ENCODE data around the gene NSMF. TPM values are rescaled to one million over a fixed set of nuclear protein-coding genes. Genes with fewer than 3 reads are reported as not detected.

Gene NSMF
- total and polyA plus RNA-seq, 2 of the 4 experiments (the other 2 are of a cell fraction): 7.7 to 40.9 TPM

DNA sequence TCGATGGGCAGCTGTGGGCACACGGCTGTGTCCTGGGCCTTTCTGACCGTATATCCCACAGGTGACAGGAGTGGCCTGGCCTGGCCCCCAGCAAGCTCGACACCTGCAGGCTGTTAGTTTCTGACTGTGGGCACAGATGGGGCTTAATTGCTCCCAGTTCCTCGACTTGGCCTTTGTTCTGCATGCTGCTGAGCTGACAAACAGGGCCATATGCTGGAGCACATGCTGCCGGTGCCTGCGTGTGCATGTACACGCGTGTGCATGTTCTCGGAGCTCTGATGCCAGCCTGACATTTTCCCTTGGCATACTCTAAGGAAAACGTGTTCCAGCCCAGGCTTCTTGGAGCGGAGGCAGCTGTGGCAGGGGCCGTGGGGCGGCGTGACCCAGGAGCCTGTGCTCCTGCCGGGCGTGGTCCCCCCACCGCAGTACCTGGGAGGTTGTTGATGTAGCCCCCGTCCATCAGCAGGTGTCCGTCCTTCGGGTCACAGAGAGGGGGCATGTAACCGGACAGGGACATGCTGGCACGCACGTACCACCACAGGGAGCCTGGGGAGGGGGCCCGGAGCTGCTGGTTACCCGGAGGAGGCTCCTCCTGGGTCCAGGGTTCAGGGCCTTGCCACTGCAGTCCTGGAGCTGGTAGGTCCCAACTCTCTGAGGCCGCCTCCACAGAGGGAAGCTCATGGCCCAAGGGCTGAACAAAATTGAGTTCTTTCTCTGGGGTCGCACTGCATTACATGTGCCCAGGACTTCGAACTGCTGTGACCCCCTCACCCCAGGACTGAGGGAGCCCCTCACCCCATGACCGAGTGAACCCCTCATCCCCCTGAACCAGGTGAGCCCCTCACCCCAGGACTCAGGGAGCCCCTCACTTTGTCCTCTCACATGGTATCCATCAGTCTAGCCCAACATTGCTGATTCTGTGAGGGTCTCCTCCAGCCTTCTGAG, 4.1 kb upstream of the NSMF start:
- no peak overlapping the region for H4K91ac ChIP-seq (ENCODE audit: insufficient read depth, low read depth, low read length)
- peaks cover 0 to 5% of the 10 kb centered on the region in 2 experiments; a peak in 2 of 4 replicates for H3K79me1 ChIP-seq (ENCODE audit: low read depth in 1 of 2, low read length in 2 of 2)
- H2AK5ac ChIP-seq (ENCODE audit: low read depth, low read length): no peak overlapping the region
- H3K4ac ChIP-seq (ENCODE audit: low read depth, low read length): no peak overlapping the region
- no peaks in the 10 kb centered on the region for H3K9me1 ChIP-seq (ENCODE audit: insufficient read depth, low read length)
- TF ChIP-seq BHLHE40 (IDR thresholded peaks at IDR 0.05; ENCODE audit: low read depth, low read length) (no peak), MAFK (IDR thresholded peaks at IDR 0.05; ENCODE audit: low read depth, low read length) (no peak), MXI1 (IDR thresholded peaks at IDR 0.05; ENCODE audit: borderline replicate concordance, low read depth, low read length) (no peak), RCOR1 (IDR thresholded peaks at IDR 0.05; ENCODE audit: insufficient replicate concordance, low read length) (no peak), RFX5 (IDR thresholded peaks at IDR 0.05; ENCODE audit: low read depth, low read length) (no peak), POLR2A (IDR thresholded peaks at IDR 0.05; ENCODE audit: low read depth, low read length) (no peak), FOS (IDR thresholded peaks at IDR 0.05; ENCODE audit: low read depth, low read length) (no peak), RAD21 (IDR thresholded peaks at IDR 0.05; ENCODE audit: low read length) (no peak)
- TF ChIP-seq, protein P1, sequence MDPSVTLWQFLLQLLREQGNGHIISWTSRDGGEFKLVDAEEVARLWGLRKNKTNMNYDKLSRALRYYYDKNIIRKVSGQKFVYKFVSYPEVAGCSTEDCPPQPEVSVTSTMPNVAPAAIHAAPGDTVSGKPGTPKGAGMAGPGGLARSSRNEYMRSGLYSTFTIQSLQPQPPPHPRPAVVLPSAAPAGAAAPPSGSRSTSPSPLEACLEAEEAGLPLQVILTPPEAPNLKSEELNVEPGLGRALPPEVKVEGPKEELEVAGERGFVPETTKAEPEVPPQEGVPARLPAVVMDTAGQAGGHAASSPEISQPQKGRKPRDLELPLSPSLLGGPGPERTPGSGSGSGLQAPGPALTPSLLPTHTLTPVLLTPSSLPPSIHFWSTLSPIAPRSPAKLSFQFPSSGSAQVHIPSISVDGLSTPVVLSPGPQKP (IDR thresholded peaks at IDR 0.05; ENCODE audit: borderline replicate concordance, low read depth, low read length): no peak
- TF ChIP-seq, protein P2, sequence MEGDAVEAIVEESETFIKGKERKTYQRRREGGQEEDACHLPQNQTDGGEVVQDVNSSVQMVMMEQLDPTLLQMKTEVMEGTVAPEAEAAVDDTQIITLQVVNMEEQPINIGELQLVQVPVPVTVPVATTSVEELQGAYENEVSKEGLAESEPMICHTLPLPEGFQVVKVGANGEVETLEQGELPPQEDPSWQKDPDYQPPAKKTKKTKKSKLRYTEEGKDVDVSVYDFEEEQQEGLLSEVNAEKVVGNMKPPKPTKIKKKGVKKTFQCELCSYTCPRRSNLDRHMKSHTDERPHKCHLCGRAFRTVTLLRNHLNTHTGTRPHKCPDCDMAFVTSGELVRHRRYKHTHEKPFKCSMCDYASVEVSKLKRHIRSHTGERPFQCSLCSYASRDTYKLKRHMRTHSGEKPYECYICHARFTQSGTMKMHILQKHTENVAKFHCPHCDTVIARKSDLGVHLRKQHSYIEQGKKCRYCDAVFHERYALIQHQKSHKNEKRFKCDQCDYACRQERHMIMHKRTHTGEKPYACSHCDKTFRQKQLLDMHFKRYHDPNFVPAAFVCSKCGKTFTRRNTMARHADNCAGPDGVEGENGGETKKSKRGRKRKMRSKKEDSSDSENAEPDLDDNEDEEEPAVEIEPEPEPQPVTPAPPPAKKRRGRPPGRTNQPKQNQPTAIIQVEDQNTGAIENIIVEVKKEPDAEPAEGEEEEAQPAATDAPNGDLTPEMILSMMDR (conservative IDR thresholded peaks at IDR 0.05; ENCODE audit: low read depth, low read length): no peak
- no peak overlapping the region for H3K23ac ChIP-seq (ENCODE audit: low read depth, low read length)
- no peak overlapping the region for H2BK5ac ChIP-seq (ENCODE audit: low read depth, low read length, poor library complexity, severe bottlenecking)
- no TSS peak for BruUV-seq (replicated peaks)
- H2BK15ac ChIP-seq (ENCODE audit: low read depth, low read length): no peak overlapping the region
- no peak overlapping the region for H2BK20ac ChIP-seq (ENCODE audit: low read depth, low read length)
- no peak overlapping the region for H3K14ac ChIP-seq (replicated peaks; ENCODE audit: low read depth, low read length)
- H3K4me2 ChIP-seq (ENCODE audit: low read depth, low read length): no peak overlapping the region
- peaks cover 2% of the 10 kb centered on the region; the same call in 1 of the 2 replicates for H4K20me1 ChIP-seq (ENCODE audit: insufficient read depth, low read length)
- peaks cover 5% of the 10 kb centered on the region; the same call in 1 of the 2 replicates for H3K27me3 ChIP-seq (ENCODE audit: control insufficient read depth, insufficient read depth, low read length)
- ChIA-PET POLR2A (ENCODE audit: unreplicated experiment) (no interaction called here), CTCF (no interaction called here)
- H2BK120ac ChIP-seq (ENCODE audit: low read depth, low read length): no peak overlapping the region
- H3K9ac ChIP-seq (ENCODE audit: low read depth, low read length): no peak overlapping the region
- in situ Hi-C loops (cut with MboI; ENCODE audit: low sequenced_read_pairs): no loop called here
- dilution Hi-C loops (cut with HindIII; ENCODE audit: low sequenced_read_pairs, unreplicated experiment): no loop called here
- no peak overlapping the region for H4K8ac ChIP-seq (ENCODE audit: low read depth in 2 of 2, low read length in 2 of 2)
- H3K56ac ChIP-seq (ENCODE audit: extremely low read depth, insufficient read depth, low read length): no peak overlapping the region
- H3K4me1 ChIP-seq (ENCODE audit: control insufficient read depth, insufficient read depth, low read length): peaks cover 4% of the 10 kb centered on the region
- no peak overlapping the region for H4K5ac ChIP-seq (ENCODE audit: low read depth, low read length)
- intact Hi-C loops (cut with micrococcal nuclease): no loop called here
- 85% methylated on average over 23 of the region's 30 CpGs; no CpG with 5 or more reads in 1 of the 2 experiments for WGBS, 2 experiments (ENCODE audit: extremely low coverage in 2 of 2, insufficient read length in 1 of 2)
- no peak overlapping the region for H3K4me3 ChIP-seq (ENCODE audit: insufficient read depth, low read depth, low read length)
- H3K36me3 ChIP-seq (ENCODE audit: control insufficient read depth, insufficient read depth, low read length): no peaks in the 10 kb centered on the region
- H3K27ac ChIP-seq (ENCODE audit: insufficient read depth, low read length): no peak overlapping the region
- H2AFZ ChIP-seq (replicated peaks; ENCODE audit: low read length, poor library complexity): no peak overlapping the region
- no peak overlapping the region for H2AK9ac ChIP-seq (replicated peaks; ENCODE audit: low read depth, low read length, poor library complexity)
- no peaks in the 10 kb centered on the region for H3K9me3 ChIP-seq (ENCODE audit: control insufficient read depth, insufficient read depth, low read length)
- ATAC-seq (ENCODE audit: low read depth) (no peak), DNase-seq (no peak)
- no peak overlapping the region for H3K18ac ChIP-seq (ENCODE audit: low read depth, low read length)

Measured in IMR-90 (cell line).